Cardiac muscle cell (in vitro differentiated cells and primary cell): ENCODE measurements around the gene NBEA. TPM values are rescaled to one million over a fixed set of nuclear protein-coding genes. Genes with fewer than 3 reads are reported as not detected.
"Not testable (repeated sequence)": the region's sequence is repeated elsewhere in the genome, so short reads cannot be mapped to it uniquely, and the experiment has no call there.

Source experiments
- DNase-seq, 2 donors: peaks; one replicate each; pipeline versions ENCODE4 v3.0.0 to v3.0.0-alpha.2; 2010 to 2017; ENCODE audit warnings: low read depth in 1 of 2, low spot score in 1 of 2
- H3K27ac ChIP-seq: fragments of 200-600 bp; sonication (generic); 2 replicates; pipeline ENCODE4 v1.5.1; 2016
- H3K27me3 ChIP-seq: fragments of 200-600 bp; sonication (generic); 2 replicates; pipeline ENCODE4 v1.6.0; 2016; ENCODE audit warnings: control low read depth
- H3K36me3 ChIP-seq: fragments of 200-600 bp; sonication (generic); 2 replicates; pipeline ENCODE4 v1.5.1; 2016; ENCODE audit warnings: control low read depth
- H3K4me1 ChIP-seq: fragments of 200-600 bp; sonication (generic); 2 replicates; pipeline ENCODE4 v1.8.1; 2017; ENCODE audit warnings: low read depth, mild to moderate bottlenecking, mixed run types
- H3K4me3 ChIP-seq: fragments of 200-600 bp; sonication (generic); 2 replicates; pipeline ENCODE4 v1.5.1; 2016; ENCODE audit warnings: mild to moderate bottlenecking
- H3K9me3 ChIP-seq: fragments of 200-600 bp; sonication (generic); 2 replicates; pipeline ENCODE4 v1.5.1; 2017; ENCODE audit warnings: low read depth, mild to moderate bottlenecking, control low read depth
- CTCF ChIP-seq: IDR thresholded peaks from 2 replicates; pipeline ENCODE4 v1.5.1; 2012; ENCODE audit warnings: low read depth, mild to moderate bottlenecking, low read length
- polyA plus RNA-seq: library from polyadenylated mRNA; unstranded; fragments of >200 nt; fragmentation: Nextera tagmentation; extraction: Ambion mirVana; gene quantifications from 2 replicates; pipeline ENCODE4 v1.2.1, GENCODE V29; 2016
- total RNA-seq: library from RNA; depleted of rRNA; stranded (reverse); fragments of >200 nt; gene quantifications from 2 replicates; pipeline ENCODE4 v1.2.3, GENCODE V29; 2016

Gene NBEA
- total and polyA plus RNA-seq, 2 experiments from 2014 or later = 4.6 to 13.2 TPM

- no peaks in the 10 kb centered on the region for H3K9me3 ChIP-seq
- no peak for TF ChIP-seq CTCF
- no peak overlapping the region for H3K27ac ChIP-seq
- H3K36me3 ChIP-seq = no peaks in the 10 kb centered on the region
- H3K27me3 ChIP-seq = no peaks in the 10 kb centered on the region
- DNase-seq = peak in 1 of 2 donors; percentile 47
- H3K4me3 ChIP-seq = no peak overlapping the region
- H3K4me1 ChIP-seq = no peaks in the 10 kb centered on the region
These were observed 446.6 kb downstream of the NBEA start for GRCh38 chr13:35388441-35389355.

- no peak overlapping the region for H3K27ac ChIP-seq
- TF ChIP-seq CTCF = no peak
- H3K4me3 ChIP-seq = no peak overlapping the region
- no peak for DNase-seq
- H3K27me3 ChIP-seq = no peaks in the 10 kb centered on the region
- H3K4me1 ChIP-seq = peaks cover 4% of the 10 kb centered on the region
- no peaks in the 10 kb centered on the region for H3K9me3 ChIP-seq
- no peaks in the 10 kb centered on the region for H3K36me3 ChIP-seq
These were observed 447.5 kb downstream of the NBEA start for GRCh38 chr13:35389535-35389934.

- no peak for TF ChIP-seq CTCF
- H3K27ac ChIP-seq = no peak overlapping the region
- no peak for DNase-seq
- no peaks in the 10 kb centered on the region for H3K27me3 ChIP-seq
- no peaks in the 10 kb centered on the region for H3K9me3 ChIP-seq
- H3K4me1 ChIP-seq = peaks cover 4% of the 10 kb centered on the region
- no peaks in the 10 kb centered on the region for H3K36me3 ChIP-seq
- no peak overlapping the region for H3K4me3 ChIP-seq
These were observed 450.7 kb downstream of the NBEA start for GRCh38 chr13:35392768-35393167.

GRCh38 chr13:35393886-35394285 is 451.8 kb downstream of the NBEA start:
- DNase-seq = no peak
- no peak overlapping the region for H3K4me3 ChIP-seq
- no peaks in the 10 kb centered on the region for H3K27me3 ChIP-seq
- peaks cover 4% of the 10 kb centered on the region for H3K4me1 ChIP-seq
- no peaks in the 10 kb centered on the region for H3K36me3 ChIP-seq
- H3K27ac ChIP-seq = no peak overlapping the region
- TF ChIP-seq CTCF = no peak
- H3K9me3 ChIP-seq = no peaks in the 10 kb centered on the region

- H3K27me3 ChIP-seq, H3K4me3 ChIP-seq, H3K4me1 ChIP-seq, H3K9me3 ChIP-seq, H3K36me3 ChIP-seq, H3K27ac ChIP-seq, DNase-seq: not testable (repeated sequence)
These were observed 466.2 kb downstream of the NBEA start for GRCh38 chr13:35408285-35408684.

- TF ChIP-seq CTCF = no peak
- DNase-seq = no peak
- Histone ChIP-seq H3K9me3 (no peaks in the 10 kb centered on the region), H3K36me3 (no peaks in the 10 kb centered on the region), H3K27me3 (no peaks in the 10 kb centered on the region), H3K4me3 (no peak overlapping the region), H3K4me1 (no peaks in the 10 kb centered on the region), H3K27ac (no peak overlapping the region)
These were observed 469.1 kb downstream of the NBEA start for GRCh38 chr13:35411059-35411744.
